GM12892 (cell line): Measurements from ENCODE around the gene PHLDB1.

Experiments
- POLR2AphosphoS5 ChIP-seq: IDR thresholded peaks from 2 replicates; pipeline ENCODE4 v1.6.1; 2011; ENCODE audit warnings: low read depth, low read length, control low read depth
- TAF1 ChIP-seq: IDR thresholded peaks from 2 replicates; pipeline ENCODE4 v1.6.1; 2011; ENCODE audit warnings: low read depth, mild to moderate bottlenecking, control low read depth, low read length, borderline replicate concordance

GRCh38 chr11:118659953-118660680, 52.7 kb downstream of the PHLDB1 start:
- TF ChIP-seq POLR2AphosphoS5 = no peak
- no peak for TF ChIP-seq TAF1
